Lower leg skin (tissue), 3 donors: ENCODE data around the gene KRTAP1-5.

Source experiments
- POLR2A ChIP-seq, 2 donors: fragments of 450-650 bp; IDR thresholded peaks; one replicate each; pipeline ENCODE4 v1.6.1; 2016 to 2017; ENCODE audit warnings: antibody characterized with exemption in 2 of 2, mild to moderate bottlenecking in 1 of 2, moderate library complexity in 1 of 2
- TF ChIP-seq, protein P1 (sequence below), 3 donors: fragments of 450-650 bp; IDR thresholded peaks; one replicate each; pipeline ENCODE4 v1.5.1; 2016; ENCODE audit warnings: antibody characterized with exemption in 3 of 3, mild to moderate bottlenecking in 3 of 3, moderate library complexity in 2 of 3

- no peak for TF ChIP-seq POLR2A (IDR thresholded peaks at IDR 0.05)
- TF ChIP-seq, protein P1, sequence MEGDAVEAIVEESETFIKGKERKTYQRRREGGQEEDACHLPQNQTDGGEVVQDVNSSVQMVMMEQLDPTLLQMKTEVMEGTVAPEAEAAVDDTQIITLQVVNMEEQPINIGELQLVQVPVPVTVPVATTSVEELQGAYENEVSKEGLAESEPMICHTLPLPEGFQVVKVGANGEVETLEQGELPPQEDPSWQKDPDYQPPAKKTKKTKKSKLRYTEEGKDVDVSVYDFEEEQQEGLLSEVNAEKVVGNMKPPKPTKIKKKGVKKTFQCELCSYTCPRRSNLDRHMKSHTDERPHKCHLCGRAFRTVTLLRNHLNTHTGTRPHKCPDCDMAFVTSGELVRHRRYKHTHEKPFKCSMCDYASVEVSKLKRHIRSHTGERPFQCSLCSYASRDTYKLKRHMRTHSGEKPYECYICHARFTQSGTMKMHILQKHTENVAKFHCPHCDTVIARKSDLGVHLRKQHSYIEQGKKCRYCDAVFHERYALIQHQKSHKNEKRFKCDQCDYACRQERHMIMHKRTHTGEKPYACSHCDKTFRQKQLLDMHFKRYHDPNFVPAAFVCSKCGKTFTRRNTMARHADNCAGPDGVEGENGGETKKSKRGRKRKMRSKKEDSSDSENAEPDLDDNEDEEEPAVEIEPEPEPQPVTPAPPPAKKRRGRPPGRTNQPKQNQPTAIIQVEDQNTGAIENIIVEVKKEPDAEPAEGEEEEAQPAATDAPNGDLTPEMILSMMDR (IDR thresholded peaks at IDR 0.05): no peak
Observed at GRCh38 chr17:41024697-41025096, 2.3 kb downstream of the KRTAP1-5 start.
